ENCODE measurements around the gene ARSG.

GRCh38 chr17:68349157-68349556, 57.9 kb downstream of the ARSG start:
- TF ChIP-seq POLR2A (IDR thresholded peaks at IDR 0.05): no peak
- TF ChIP-seq CTCF (IDR thresholded peaks at IDR 0.05): no peak
- TF ChIP-seq POLR2AphosphoS5 (IDR thresholded peaks at IDR 0.05): no peak
